SK-N-SH (cell line): ENCODE measurements around the gene CSNK2A2. TPM values are rescaled to one million over a fixed set of nuclear protein-coding genes. Genes with fewer than 3 reads are reported as not detected.

Experiments
- CTCF ChIA-PET: fragments of 300-600, 350-600 bp; formaldehyde crosslinking; extraction: SDS; loops from one replicate; lab custom pipeline; 2021; lab: Yijun Ruan, JAX
- POLR2A ChIA-PET: fragments of 350-600 bp; sonication (Branson Sonifier 250); formaldehyde crosslinking; extraction: SDS; loops from one replicate; lab custom pipeline; 2020; ENCODE audit warnings: antibody characterized with exemption, inconsistent platforms; lab: Yijun Ruan, JAX
- DNase-seq: peaks from one replicate; pipeline ENCODE4 v3.0.0; 2012
- H2AFZ ChIP-seq: fragments of 200-600 bp; sonication (generic); 2 replicates; pipeline ENCODE4 v1.8.1; 2016; ENCODE audit warnings: antibody characterized with exemption, mild to moderate bottlenecking, low read depth
- H3F3A ChIP-seq: fragments of 200-600 bp; sonication (generic); replicated peaks from 2 replicates; pipeline ENCODE3; 2016; ENCODE audit warnings: antibody characterized with exemption, mild to moderate bottlenecking; ENCODE audit not compliant: insufficient read depth
- H3K27ac ChIP-seq, 2 experiments: fragments of 200-500 bp in 1 of 2; fragments of 200-600 bp in 1 of 2; sonication (Bioruptor generic) in 1 of 2; sonication (generic), shearing (Covaris generic) in 1 of 2; 2 replicates each; pipeline versions ENCODE4 v1.5.1 to v1.6.1; 2014 to 2016; ENCODE audit warnings: low read depth in 2 of 2, inconsistent platforms in 1 of 2, low read length in 1 of 2, mild to moderate bottlenecking in 1 of 2, mixed read lengths in 1 of 2
- H3K27me3 ChIP-seq: fragments of 200-600 bp; sonication (generic), shearing (Covaris generic); 2 replicates; pipeline ENCODE4 v1.6.1; 2016; ENCODE audit warnings: mixed run types; ENCODE audit not compliant: insufficient read depth
- H3K36me3 ChIP-seq, 2 experiments: fragments of 200-500 bp in 1 of 2; fragments of 200-600 bp in 1 of 2; sonication (Bioruptor generic) in 1 of 2; sonication (generic) in 1 of 2; replicated peaks in 1 of 2; 2 replicates each; pipeline versions ENCODE3 to v1.5.1; 2014 to 2016; ENCODE audit warnings: low read length in 1 of 2, mild to moderate bottlenecking in 1 of 2; ENCODE audit not compliant: insufficient read depth in 2 of 2, control insufficient read depth in 1 of 2
- H3K4me1 ChIP-seq, 2 experiments: fragments of 200-500 bp in 1 of 2; fragments of 200-600 bp in 1 of 2; sonication (Bioruptor generic) in 1 of 2; sonication (generic), shearing (Covaris generic) in 1 of 2; 2 replicates each; pipeline versions ENCODE4 v1.5.1 to v1.6.1; 2014 to 2016; ENCODE audit warnings: low read depth in 1 of 2, low read length in 1 of 2, mixed run types in 1 of 2; ENCODE audit not compliant: insufficient read depth in 2 of 2, control insufficient read depth in 1 of 2
- H3K4me2 ChIP-seq: fragments of 200-600 bp; sonication (generic), shearing (Covaris generic); 2 replicates; pipeline ENCODE4 v1.6.1; 2017; ENCODE audit warnings: mixed run types
- H3K4me3 ChIP-seq, 2 experiments: fragments of 200-500 bp in 1 of 2; fragments of 200-600 bp in 1 of 2; sonication (Bioruptor generic) in 1 of 2; sonication (generic), shearing (Covaris generic) in 1 of 2; 2 replicates each; pipeline versions ENCODE4 v1.5.1 to v1.8.1; 2014 to 2016; ENCODE audit warnings: low read depth in 2 of 2, inconsistent platforms in 1 of 2, low read length in 1 of 2, mild to moderate bottlenecking in 1 of 2, mixed read lengths in 1 of 2, moderate library complexity in 1 of 2
- H3K79me2 ChIP-seq: fragments of 200-600 bp; sonication (generic); 2 replicates; pipeline ENCODE4 v1.8.1; 2017; ENCODE audit warnings: mild to moderate bottlenecking; ENCODE audit not compliant: insufficient read depth
- H3K9ac ChIP-seq: fragments of 200-600 bp; sonication (generic); 2 replicates; pipeline ENCODE4 v1.6.1; 2017; ENCODE audit warnings: mixed run types
- H3K9me2 ChIP-seq: fragments of 200-600 bp; sonication (generic); 2 replicates; pipeline ENCODE4 v1.6.1; 2017; ENCODE audit warnings: mixed run types
- H3K9me3 ChIP-seq: fragments of 200-600 bp; sonication (generic); 2 replicates; pipeline ENCODE4 v1.6.1; 2017; ENCODE audit warnings: mixed run types, mild to moderate bottlenecking, moderate library complexity
- H4K20me1 ChIP-seq: fragments of 200-600 bp; sonication (generic); 2 replicates; pipeline ENCODE4 v1.6.1; 2017; ENCODE audit warnings: mild to moderate bottlenecking, mixed run types; ENCODE audit not compliant: insufficient read depth
- CHD2 ChIP-seq: fragments of 150-350 bp; IDR thresholded peaks from 2 replicates; pipeline ENCODE4 v1.6.1; 2018; ENCODE audit warnings: low read length; ENCODE audit not compliant: partially characterized antibody
- ELF1 ChIP-seq: IDR thresholded peaks from 2 replicates; pipeline ENCODE4 v1.4.0; 2012
- EZH2phosphoT487 ChIP-seq: fragments of 200-600 bp; sonication (generic); IDR thresholded peaks from 2 replicates; pipeline ENCODE4 v1.6.1; 2017; ENCODE audit warnings: low read depth, mixed run types, mild to moderate bottlenecking, antibody characterized with exemption, moderate library complexity, borderline replicate concordance
- FOSL2 ChIP-seq: IDR thresholded peaks from 2 replicates; pipeline ENCODE4 v1.4.0; 2012; ENCODE audit warnings: low read depth, mild to moderate bottlenecking, moderate library complexity, borderline replicate concordance
- GATA2 ChIP-seq: sonication (generic); formaldehyde crosslinking; IDR thresholded peaks from 2 replicates; pipeline ENCODE4 v1.5.0; 2020; ENCODE audit warnings: mild to moderate bottlenecking, missing genetic modification reagents
- IRF3 ChIP-seq: fragments of 150-350 bp; IDR thresholded peaks from 2 replicates; pipeline ENCODE4 v1.6.1; 2016; ENCODE audit warnings: mild to moderate bottlenecking, low read depth, low read length
- JUND ChIP-seq: IDR thresholded peaks from 2 replicates; pipeline ENCODE4 v1.4.0; 2012
- MAX ChIP-seq: IDR thresholded peaks from 2 replicates; pipeline ENCODE4 v1.4.0; 2012; ENCODE audit warnings: low read depth
- MEF2A ChIP-seq: IDR thresholded peaks from 2 replicates; pipeline ENCODE4 v1.4.0; 2012; ENCODE audit warnings: low read depth, borderline replicate concordance
- MXI1 ChIP-seq: IDR thresholded peaks from 2 replicates; pipeline ENCODE4 v1.6.1; 2012; ENCODE audit warnings: mild to moderate bottlenecking, low read depth, low read length, improper control_type of control experiment
- PBX3 ChIP-seq: IDR thresholded peaks from 2 replicates; pipeline ENCODE4; 2012
- POLR2AphosphoS5 ChIP-seq: IDR thresholded peaks from 2 replicates; pipeline ENCODE4 v1.6.1; 2012; ENCODE audit warnings: low read depth, low read length
- RAD21 ChIP-seq: IDR thresholded peaks from 2 replicates; pipeline ENCODE4 v1.6.1; 2012; ENCODE audit warnings: mild to moderate bottlenecking, low read length
- SIN3A ChIP-seq: IDR thresholded peaks from 2 replicates; pipeline ENCODE4 v1.6.1; 2012; ENCODE audit warnings: low read depth, mild to moderate bottlenecking, low read length, moderate library complexity, borderline replicate concordance
- TAF1 ChIP-seq: IDR thresholded peaks from 2 replicates; pipeline ENCODE4 v1.6.1; 2012; ENCODE audit warnings: low read depth, mild to moderate bottlenecking, low read length, moderate library complexity, borderline replicate concordance
- TCF12 ChIP-seq: IDR thresholded peaks from 2 replicates; pipeline ENCODE4 v1.4.0; 2012
- WGBS: methylation state at CpG from one replicate; pipeline ENCODE4 v1.1.6; 2017; ENCODE audit warnings: low lambda C conversion rate; 5-methylcytosine and 5-hydroxymethylcytosine counted together
- polyA plus RNA-seq, 3 experiments: library from polyadenylated mRNA; depleted of rRNA; stranded (reverse); fragments of >200 nt; gene quantifications; 2 replicates each; pipeline ENCODE4 v1.2.3, GENCODE V29; 2012
- TF ChIP-seq, protein P1 (sequence below): fragments of 200-600 bp; sonication (generic); IDR thresholded peaks from 2 replicates; pipeline ENCODE4 v1.6.1; 2017; ENCODE audit warnings: antibody characterized with exemption, mild to moderate bottlenecking, moderate library complexity

CSNK2A2 gene
- polyA plus RNA-seq, 1 of the 3 experiments (the other 2 are of a cell fraction), result 25.8 TPM

DNA sequence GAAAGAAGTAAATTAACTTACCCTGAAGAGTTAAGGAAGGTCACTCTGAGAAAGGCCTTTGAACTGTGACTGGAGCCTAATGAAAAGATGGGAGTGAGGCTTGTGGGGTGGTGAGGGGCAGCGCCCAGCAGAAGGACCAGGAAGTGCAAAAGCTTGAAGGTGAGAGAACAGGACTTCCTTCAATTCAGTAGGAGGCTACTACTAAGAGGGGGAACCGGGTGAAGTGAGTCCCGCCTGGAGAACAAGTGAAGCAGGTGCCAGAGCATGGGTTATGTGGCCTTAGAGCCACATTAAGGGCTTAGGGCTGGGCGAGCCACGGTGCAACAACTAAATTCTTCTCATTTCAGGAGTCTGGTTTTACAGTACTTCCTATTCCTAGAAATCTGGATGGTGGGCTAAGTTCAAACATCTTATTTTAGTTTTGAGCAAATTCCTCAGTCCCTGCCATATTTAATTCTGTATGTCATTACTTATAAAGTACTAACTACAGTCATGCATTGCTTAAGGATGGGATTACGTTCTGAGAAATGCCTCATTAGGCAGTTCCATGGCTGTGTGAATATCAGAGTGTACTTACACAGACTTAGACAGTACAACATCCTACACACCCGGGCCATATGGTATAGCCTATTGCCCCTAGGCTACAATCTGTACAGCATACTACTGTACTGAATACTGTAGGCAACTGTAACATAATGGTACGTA, 73.9 kb downstream of the CSNK2A2 start (continued):
- TF ChIP-seq ELF1 (no peak), MXI1 (no peak), GATA2 (no peak), TCF12 (no peak)
- TF ChIP-seq, all 33 proteins: peak for 0

- H4K20me1 ChIP-seq, result peaks cover 88% of the 10 kb centered on the region
- H3K36me3 ChIP-seq, result peaks cover 5 to 6% of the 10 kb centered on the region in 2 experiments
- POLR2A ChIA-PET, result interaction anchor here (0.9 to 2.4 kb wide), 7 partner anchors 11 to 98 kb away, joined by 3 to 49 read pairs (median 4); partner anchors contain the start of gene MMP15
- no peak for DNase-seq
- H3F3A ChIP-seq, result peaks cover 11% of the 10 kb centered on the region
- H2AFZ ChIP-seq, result no peak overlapping the region
- H3K79me2 ChIP-seq, result peaks cover 90% of the 10 kb centered on the region
- no peaks in the 10 kb centered on the region for H3K9me2 ChIP-seq
- no peak for TF ChIP-seq MEF2A
- TF ChIP-seq JUND, result no peak
- peak; percentile 30; the same call in 1 of the 2 replicates for TF ChIP-seq MXI1
- no peak for TF ChIP-seq MAX
- no peak for TF ChIP-seq FOSL2
- no peak for TF ChIP-seq RAD21
- TF ChIP-seq CHD2, result no peak
- TF ChIP-seq POLR2AphosphoS5, result no peak
- TF ChIP-seq TCF12, result no peak
- no peak overlapping the region; a peak in 2 of 4 replicates for H3K4me3 ChIP-seq
- peak overlapping the region; percentile 75 for H3K4me2 ChIP-seq
- peak overlapping the region; percentile 54 to 98 for H3K27ac ChIP-seq
- CTCF ChIA-PET, result interaction anchor here (0.5 to 7.5 kb wide), 40 partner anchors 10 to 511 kb away, joined by 3 to 123 read pairs (median 4); partner anchors contain the start of genes MMP15, USB1 and ZNF319
- no peaks in the 10 kb centered on the region for H3K27me3 ChIP-seq
- H3K4me1 ChIP-seq, result peaks cover 30 to 65% of the 10 kb centered on the region in 2 experiments
- H3K9me3 ChIP-seq, result no peaks in the 10 kb centered on the region
- no peak overlapping the region; the same call in 1 of the 2 replicates for H3K9ac ChIP-seq
- 67% methylated on average over 6 of the region's 6 CpGs for WGBS
Observed at GRCh38 chr16:58121132-58121531, 76.8 kb downstream of the CSNK2A2 start.

DNA sequence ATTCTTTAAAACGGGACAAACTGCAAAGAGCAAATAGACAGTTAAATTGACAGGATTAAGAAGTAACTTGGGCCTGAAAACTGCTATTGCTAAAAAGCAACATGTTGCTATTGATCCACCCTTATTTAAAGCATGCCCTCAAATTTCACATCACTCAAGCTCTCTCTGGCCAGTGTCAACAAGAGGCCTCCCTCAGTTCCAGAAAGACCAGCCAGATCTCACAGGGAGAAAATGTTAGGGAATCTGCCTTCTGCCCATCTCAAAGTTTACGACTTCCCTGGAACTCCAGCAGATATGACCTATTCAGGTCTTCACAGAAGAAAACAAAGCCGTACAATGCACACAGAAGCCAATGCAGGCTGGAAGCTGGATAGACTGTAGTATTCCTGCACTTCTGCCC, 77.7 kb downstream of the CSNK2A2 start:
- POLR2A ChIA-PET, result interaction anchor here (1.0 to 2.4 kb wide), 3 partner anchors 9 to 97 kb away, joined by 6 to 49 read pairs (median 16); partner anchors contain the start of gene CFAP20

More for the DNA sequence above, 77.7 kb downstream of the CSNK2A2 start:
- TF ChIP-seq TAF1 (no peak), IRF3 (no peak), EZH2phosphoT487 (no peak), PBX3 (no peak), SIN3A (no peak)
- TF ChIP-seq, protein P1, sequence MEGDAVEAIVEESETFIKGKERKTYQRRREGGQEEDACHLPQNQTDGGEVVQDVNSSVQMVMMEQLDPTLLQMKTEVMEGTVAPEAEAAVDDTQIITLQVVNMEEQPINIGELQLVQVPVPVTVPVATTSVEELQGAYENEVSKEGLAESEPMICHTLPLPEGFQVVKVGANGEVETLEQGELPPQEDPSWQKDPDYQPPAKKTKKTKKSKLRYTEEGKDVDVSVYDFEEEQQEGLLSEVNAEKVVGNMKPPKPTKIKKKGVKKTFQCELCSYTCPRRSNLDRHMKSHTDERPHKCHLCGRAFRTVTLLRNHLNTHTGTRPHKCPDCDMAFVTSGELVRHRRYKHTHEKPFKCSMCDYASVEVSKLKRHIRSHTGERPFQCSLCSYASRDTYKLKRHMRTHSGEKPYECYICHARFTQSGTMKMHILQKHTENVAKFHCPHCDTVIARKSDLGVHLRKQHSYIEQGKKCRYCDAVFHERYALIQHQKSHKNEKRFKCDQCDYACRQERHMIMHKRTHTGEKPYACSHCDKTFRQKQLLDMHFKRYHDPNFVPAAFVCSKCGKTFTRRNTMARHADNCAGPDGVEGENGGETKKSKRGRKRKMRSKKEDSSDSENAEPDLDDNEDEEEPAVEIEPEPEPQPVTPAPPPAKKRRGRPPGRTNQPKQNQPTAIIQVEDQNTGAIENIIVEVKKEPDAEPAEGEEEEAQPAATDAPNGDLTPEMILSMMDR, result no peak
- TF ChIP-seq, all 33 proteins: peak for 0
- H3K4me3 ChIP-seq, result no peak overlapping the region
- no peak overlapping the region for H3K4me2 ChIP-seq
- peaks cover 79% of the 10 kb centered on the region for H4K20me1 ChIP-seq
- no peaks in the 10 kb centered on the region for H3K27me3 ChIP-seq
- H3K79me2 ChIP-seq, result peaks cover 81% of the 10 kb centered on the region
- 80% methylated on average over 3 of the region's 3 CpGs for WGBS
- H3K9me3 ChIP-seq, result no peaks in the 10 kb centered on the region
- DNase-seq, result no peak
- CTCF ChIA-PET, result interaction anchor here (1.0 to 7.5 kb wide), 7 partner anchors 11 to 217 kb away, joined by 3 to 123 read pairs (median 26); partner anchors contain the start of gene MMP15
- H3K4me1 ChIP-seq, result peaks cover 30 to 68% of the 10 kb centered on the region in 2 experiments
- H3K9ac ChIP-seq, result no peak overlapping the region
- H3K36me3 ChIP-seq, result peaks cover 11 to 15% of the 10 kb centered on the region in 2 experiments
- H2AFZ ChIP-seq, result no peak overlapping the region
- H3K9me2 ChIP-seq, result no peaks in the 10 kb centered on the region
- peaks cover 11% of the 10 kb centered on the region for H3F3A ChIP-seq
- H3K27ac ChIP-seq, result peak overlapping the region; percentile 54 to 98; a peak in 3 of 4 replicates
